Measurements from ENCODE around the gene ZNF785. TPM values are rescaled to one million over a fixed set of nuclear protein-coding genes. Genes with fewer than 3 reads are reported as not detected.

Gene ZNF785
- total and polyA plus RNA-seq, 2 of the 13 experiments (the other 11 are each of a cell fraction or from before 2014, with no cell fraction given), result 0.01 TPM; not detected in 1

DNA sequence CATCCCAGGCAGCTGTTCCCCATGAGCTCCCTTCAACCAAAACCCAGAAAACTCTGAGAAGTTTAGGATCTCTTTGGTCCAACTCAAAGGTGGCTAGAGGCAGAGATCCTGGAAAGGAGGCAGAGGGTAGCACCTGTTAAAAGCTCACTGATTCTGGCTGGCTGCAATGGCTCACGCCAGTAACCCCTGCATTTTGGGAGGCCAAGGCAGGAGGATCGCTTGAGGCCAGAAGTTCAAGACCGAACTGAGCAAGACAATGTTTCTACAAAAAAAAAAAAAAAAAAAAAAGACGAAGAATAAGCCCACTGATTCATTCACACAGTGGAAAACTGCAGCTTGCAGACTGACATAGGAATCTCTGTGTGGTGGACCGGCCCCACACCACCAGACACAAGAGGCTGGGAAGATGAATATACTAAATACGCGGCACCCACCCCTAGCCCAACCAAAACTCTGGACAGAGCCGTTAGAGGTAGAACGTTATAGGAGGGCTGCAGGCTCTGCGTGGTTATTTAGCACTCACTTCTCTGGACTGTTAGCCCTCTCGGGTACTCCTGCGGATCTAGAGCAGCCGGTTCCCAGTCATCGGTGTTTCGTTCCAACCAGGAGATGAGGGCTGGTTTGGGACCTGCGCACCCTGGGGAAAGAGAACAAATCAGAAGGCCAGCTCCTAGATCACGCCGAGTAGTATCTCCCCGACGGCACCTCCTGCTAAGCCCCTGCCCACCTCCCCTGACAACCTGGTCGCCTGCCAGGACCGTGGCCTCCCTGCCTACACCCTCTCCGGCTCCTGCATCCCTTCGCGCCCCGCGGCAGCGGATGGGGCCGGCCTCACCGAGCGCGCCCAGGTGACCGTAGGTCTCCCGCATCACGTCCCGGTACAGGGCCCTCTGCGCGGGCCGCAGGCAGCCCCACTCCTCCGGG, 23.8 kb upstream of the ZNF785 start (continued):
- TF ChIP-seq GABPA (IDR thresholded peaks at IDR 0.05; ENCODE audit: low read depth, low read length) (no peak), GABPA (CRISPR knock-in tag; IDR thresholded peaks at IDR 0.05; ENCODE audit: low read depth) (no peak), NFIB (CRISPR knock-in tag; IDR thresholded peaks at IDR 0.05; ENCODE audit: borderline replicate concordance) (no peak), ARID2 (CRISPR knock-in tag; IDR thresholded peaks at IDR 0.05; ENCODE audit: borderline replicate concordance) (peak; percentile 79; the same call in 1 of the 2 replicates), NFE2 (CRISPR knock-in tag; IDR thresholded peaks at IDR 0.05) (no peak), ZBTB38 (CRISPR knock-in tag; IDR thresholded peaks at IDR 0.05) (peak; percentile 62; the same call in 1 of the 2 replicates), SNAPC2 (CRISPR knock-in tag; IDR thresholded peaks at IDR 0.05) (0 out of 2 replicates have a peak, but pooled peaks have one; percentile 8), ZNF746 (CRISPR knock-in tag; IDR thresholded peaks at IDR 0.05) (no peak; the same call in 1 of the 2 replicates), ZNF672 (CRISPR knock-in tag; IDR thresholded peaks at IDR 0.05) (peak; percentile 71; the same call in 1 of the 2 replicates), ZNF12 (CRISPR knock-in tag; IDR thresholded peaks at IDR 0.05) (no peak), MED13 (CRISPR knock-in tag; IDR thresholded peaks at IDR 0.05) (peak; percentile 10; the same call in 1 of the 2 replicates), AGO2 (optimal IDR thresholded peaks at IDR 0.05; ENCODE audit: low read depth, low read length) (no peak), ZNF660 (CRISPR knock-in tag; IDR thresholded peaks at IDR 0.05; ENCODE audit: borderline replicate concordance, low read depth) (no peak; the same call in 1 of the 2 replicates), NRL (CRISPR knock-in tag; IDR thresholded peaks at IDR 0.05; ENCODE audit: borderline replicate concordance) (no peak), ZNF564 (CRISPR knock-in tag; IDR thresholded peaks at IDR 0.05) (no peak), GABPB1 (CRISPR knock-in tag; IDR thresholded peaks at IDR 0.05) (no peak), CC2D1A (CRISPR knock-in tag; IDR thresholded peaks at IDR 0.05) (no peak), ZNF382 (CRISPR knock-in tag; IDR thresholded peaks at IDR 0.05; ENCODE audit: borderline replicate concordance) (no peak), NPAS2 (CRISPR knock-in tag; IDR thresholded peaks at IDR 0.05; ENCODE audit: borderline replicate concordance) (no peak)
- TF ChIP-seq, protein P1, sequence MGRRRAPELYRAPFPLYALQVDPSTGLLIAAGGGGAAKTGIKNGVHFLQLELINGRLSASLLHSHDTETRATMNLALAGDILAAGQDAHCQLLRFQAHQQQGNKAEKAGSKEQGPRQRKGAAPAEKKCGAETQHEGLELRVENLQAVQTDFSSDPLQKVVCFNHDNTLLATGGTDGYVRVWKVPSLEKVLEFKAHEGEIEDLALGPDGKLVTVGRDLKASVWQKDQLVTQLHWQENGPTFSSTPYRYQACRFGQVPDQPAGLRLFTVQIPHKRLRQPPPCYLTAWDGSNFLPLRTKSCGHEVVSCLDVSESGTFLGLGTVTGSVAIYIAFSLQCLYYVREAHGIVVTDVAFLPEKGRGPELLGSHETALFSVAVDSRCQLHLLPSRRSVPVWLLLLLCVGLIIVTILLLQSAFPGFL (CRISPR knock-in tag; IDR thresholded peaks at IDR 0.05), result no peak
- TF ChIP-seq, protein P2, sequence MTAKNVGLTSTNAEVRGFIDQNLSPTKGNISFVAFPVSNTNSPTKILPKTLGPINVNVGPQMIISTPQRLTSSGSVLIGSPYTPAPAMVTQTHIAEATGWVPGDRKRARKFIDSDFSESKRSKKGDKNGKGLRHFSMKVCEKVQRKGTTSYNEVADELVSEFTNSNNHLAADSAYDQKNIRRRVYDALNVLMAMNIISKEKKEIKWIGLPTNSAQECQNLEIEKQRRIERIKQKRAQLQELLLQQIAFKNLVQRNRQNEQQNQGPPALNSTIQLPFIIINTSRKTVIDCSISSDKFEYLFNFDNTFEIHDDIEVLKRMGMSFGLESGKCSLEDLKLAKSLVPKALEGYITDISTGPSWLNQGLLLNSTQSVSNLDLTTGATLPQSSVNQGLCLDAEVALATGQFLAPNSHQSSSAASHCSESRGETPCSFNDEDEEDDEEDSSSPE (CRISPR knock-in tag; IDR thresholded peaks at IDR 0.05), result no peak
- TF ChIP-seq, protein P3, sequence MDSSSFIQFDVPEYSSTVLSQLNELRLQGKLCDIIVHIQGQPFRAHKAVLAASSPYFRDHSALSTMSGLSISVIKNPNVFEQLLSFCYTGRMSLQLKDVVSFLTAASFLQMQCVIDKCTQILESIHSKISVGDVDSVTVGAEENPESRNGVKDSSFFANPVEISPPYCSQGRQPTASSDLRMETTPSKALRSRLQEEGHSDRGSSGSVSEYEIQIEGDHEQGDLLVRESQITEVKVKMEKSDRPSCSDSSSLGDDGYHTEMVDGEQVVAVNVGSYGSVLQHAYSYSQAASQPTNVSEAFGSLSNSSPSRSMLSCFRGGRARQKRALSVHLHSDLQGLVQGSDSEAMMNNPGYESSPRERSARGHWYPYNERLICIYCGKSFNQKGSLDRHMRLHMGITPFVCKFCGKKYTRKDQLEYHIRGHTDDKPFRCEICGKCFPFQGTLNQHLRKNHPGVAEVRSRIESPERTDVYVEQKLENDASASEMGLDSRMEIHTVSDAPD (CRISPR knock-in tag; IDR thresholded peaks at IDR 0.05), result no peak; the same call in 1 of the 2 replicates
